Cardiac fibroblast (primary cell): ENCODE measurements around the gene NCCRP1.

Source experiments
- DNase-seq, 2 donors: peaks; one replicate each; pipeline versions ENCODE4 v3.0.0 to v3.0.0-alpha.2; 2010; ENCODE audit warnings: low read depth in 2 of 2
- H3K4me3 ChIP-seq, 2 donors: replicated peaks in 1 of 2; 1 replicate in 1 of 2; 2 replicates in 1 of 2; pipeline ENCODE4 v1.5.1; 2011; ENCODE audit warnings: low read depth in 2 of 2, low read length in 2 of 2, mild to moderate bottlenecking in 2 of 2, moderate library complexity in 1 of 2
- CTCF ChIP-seq: IDR thresholded peaks from one replicate; pipeline ENCODE4 v1.5.1; 2011; ENCODE audit warnings: low read depth, mild to moderate bottlenecking, low read length, inconsistent platforms

Gene NCCRP1

DNA sequence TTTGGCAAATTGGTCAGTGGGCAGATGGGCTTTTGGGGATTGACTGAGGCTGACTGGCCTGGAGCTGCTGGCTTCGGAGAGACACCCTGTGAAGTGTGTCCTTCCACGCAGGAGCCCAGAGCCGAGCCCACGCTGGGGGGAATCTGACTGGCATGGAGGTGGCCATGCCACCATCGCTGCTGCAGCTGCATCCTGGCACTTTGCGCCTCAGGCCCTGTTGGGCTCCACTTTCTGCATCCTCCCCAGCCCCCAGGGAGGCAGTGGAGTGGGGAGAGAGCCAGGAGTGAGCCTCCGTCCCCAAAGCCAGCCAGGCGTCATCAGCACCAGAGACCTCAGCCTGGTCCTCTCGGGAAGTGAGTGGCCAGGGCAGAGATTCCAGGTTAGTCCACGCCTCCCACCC, 17.0 kb upstream of the NCCRP1 start:
- H3K4me3 ChIP-seq: no peak overlapping the region
- no peak for TF ChIP-seq CTCF
- DNase-seq: no peak

GRCh38 chr19:39180749-39181148, 16.0 kb upstream of the NCCRP1 start:
- no peak overlapping the region for H3K4me3 ChIP-seq
- DNase-seq: no peak
- no peak for TF ChIP-seq CTCF

- no peak overlapping the region for H3K4me3 ChIP-seq
- DNase-seq: no peak
- TF ChIP-seq CTCF: no peak
Measured at GRCh38 chr19:39181500-39182173, 15.1 kb upstream of the NCCRP1 start.

DNA sequence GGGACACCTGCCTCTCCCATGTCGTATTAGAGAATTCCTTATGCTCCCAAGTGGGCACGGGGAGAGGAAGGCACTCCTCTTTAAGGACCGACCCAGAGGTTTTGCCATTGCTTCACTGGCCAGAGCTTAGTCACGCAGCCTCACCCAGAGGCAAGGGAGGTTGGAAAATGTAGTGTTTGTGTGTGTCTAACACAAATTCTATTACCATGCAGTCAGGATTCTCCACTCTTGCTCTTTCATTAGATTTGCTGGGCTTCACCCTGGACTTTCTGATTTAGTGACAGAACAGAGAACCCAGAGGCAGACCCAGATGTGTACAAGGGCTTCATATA, 14.6 kb upstream of the NCCRP1 start:
- H3K4me3 ChIP-seq: no peak overlapping the region
- TF ChIP-seq CTCF: no peak
- DNase-seq: no peak

- DNase-seq: no peak
- no peak for TF ChIP-seq CTCF
- no peak overlapping the region for H3K4me3 ChIP-seq
Measured at GRCh38 chr19:39183104-39183503, 13.7 kb upstream of the NCCRP1 start.

DNA sequence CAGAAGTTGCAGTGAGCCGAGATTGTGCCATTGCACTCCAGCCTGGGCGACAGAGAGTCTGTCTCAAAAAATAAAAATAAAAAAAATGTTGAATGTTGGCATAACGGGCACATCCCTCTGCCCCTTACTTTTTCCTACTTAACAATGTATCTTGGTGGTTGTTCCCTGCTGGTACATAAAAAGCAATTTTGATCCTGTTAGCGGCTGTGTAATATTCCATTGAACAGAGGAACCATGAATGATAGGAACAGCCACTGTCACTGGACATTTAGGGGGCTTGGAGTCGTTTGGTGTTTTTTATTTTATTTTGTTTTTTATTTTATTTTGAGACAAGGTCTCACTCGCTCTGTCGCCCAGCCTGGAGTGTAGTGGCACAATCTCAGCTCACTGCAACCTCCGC, 10.4 kb upstream of the NCCRP1 start:
- no peak for DNase-seq
- H3K4me3 ChIP-seq: no peak overlapping the region
- no peak for TF ChIP-seq CTCF

DNA sequence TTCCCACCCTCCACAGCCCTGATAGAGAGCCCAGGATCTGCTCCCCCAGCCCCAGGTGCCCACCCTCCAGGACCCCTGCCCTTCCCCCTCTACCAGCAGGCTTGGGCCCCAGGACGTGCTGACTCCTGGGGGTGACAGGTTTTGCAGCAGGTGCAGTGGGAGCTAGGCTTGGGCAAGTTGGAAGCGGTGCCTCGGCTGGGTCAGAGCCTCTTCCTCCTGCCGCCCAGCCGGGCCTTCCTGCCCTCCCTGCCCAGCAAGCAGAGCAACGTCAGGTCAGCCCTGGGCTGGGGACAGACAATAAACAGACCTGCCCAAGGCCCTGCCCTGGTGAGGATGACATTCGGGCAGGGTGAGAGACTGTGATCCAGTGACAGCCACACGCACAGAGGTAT, 9.2 kb upstream of the NCCRP1 start:
- TF ChIP-seq CTCF: no peak
- no peak for DNase-seq
- no peak overlapping the region for H3K4me3 ChIP-seq
